Activated naive CD4-positive, alpha-beta T cell treated with anti-CD3 and anti-CD28 coated beads, Interleukin-2, amount 10 ng/mL, durations not matched to agents 7 days and 5 days (primary cell): ENCODE measurements around the gene RTN4IP1.

Experiments used
- CTCF ChIA-PET: fragments of 350-600 bp; sonication (Branson Sonifier 250); formaldehyde crosslinking; loops from one replicate; lab custom pipeline; 2021; ENCODE audit warnings: antibody characterized with exemption; lab: Charles Lee
- DNase-seq: peaks from one replicate; pipeline ENCODE4 v3.0.0-alpha.2; 2020
- H3K27ac Mint-ChIP-seq: one replicate; pipeline ENCODE4 v1.8.0; 2021; ENCODE audit warnings: mild to moderate bottlenecking, moderate library complexity, mixed read lengths
- H3K27me3 Mint-ChIP-seq: one replicate; pipeline ENCODE4 v1.8.0; 2021; ENCODE audit warnings: mild to moderate bottlenecking, mixed read lengths
- H3K36me3 Mint-ChIP-seq: one replicate; pipeline ENCODE4 v1.8.0; 2021; ENCODE audit warnings: mixed read lengths
- H3K4me1 Mint-ChIP-seq: one replicate; pipeline ENCODE4 v1.8.0; 2021; ENCODE audit warnings: mixed read lengths
- H3K4me3 Mint-ChIP-seq: one replicate; pipeline ENCODE4 v1.8.0; 2021; ENCODE audit warnings: mild to moderate bottlenecking, moderate library complexity, mixed read lengths
- H3K9me3 Mint-ChIP-seq: one replicate; pipeline ENCODE4 v1.8.0; 2021; ENCODE audit warnings: mixed read lengths

Gene RTN4IP1

GRCh38 chr6:106525882-106526275 lies 103.4 kb downstream of the RTN4IP1 start:
- Mint-ChIP-seq H3K4me1 (peaks cover 67% of the 10 kb centered on the region), H3K27ac (peak overlapping the region; percentile 98), H3K27me3 (no peaks in the 10 kb centered on the region), H3K4me3 (no peak overlapping the region), H3K36me3 (peaks cover 58% of the 10 kb centered on the region), H3K9me3 (no peaks in the 10 kb centered on the region)
- no peak for DNase-seq
- CTCF ChIA-PET, result interaction anchor here (1.2 to 2.2 kb wide), 2 partner anchors 9 to 13 kb away, joined by 3 to 17 read pairs; no protein-coding TSS in a partner anchor

GRCh38 chr6:106525107-106525881 lies 104.0 kb downstream of the RTN4IP1 start:
- H3K4me3 Mint-ChIP-seq, result peak overlapping the region; percentile 74
- H3K27ac Mint-ChIP-seq, result peak overlapping the region; percentile 98
- no peaks in the 10 kb centered on the region for H3K9me3 Mint-ChIP-seq
- CTCF ChIA-PET, result interaction anchor here (1.2 to 2.2 kb wide), 4 partner anchors 9 to 41 kb away, joined by 3 to 17 read pairs (median 4); no protein-coding TSS in a partner anchor
- H3K4me1 Mint-ChIP-seq, result peaks cover 71% of the 10 kb centered on the region
- no peak for DNase-seq
- H3K27me3 Mint-ChIP-seq, result no peaks in the 10 kb centered on the region
- peaks cover 55% of the 10 kb centered on the region for H3K36me3 Mint-ChIP-seq

- Mint-ChIP-seq H3K27me3 (no peaks in the 10 kb centered on the region), H3K27ac (peak overlapping the region; percentile 98), H3K4me3 (peak overlapping the region; percentile 84), H3K4me1 (peaks cover 84% of the 10 kb centered on the region), H3K9me3 (no peaks in the 10 kb centered on the region), H3K36me3 (peaks cover 37% of the 10 kb centered on the region)
- DNase-seq, result no peak
- CTCF ChIA-PET, result interaction anchor here (1.0 to 4.5 kb wide), 2 partner anchors 12 to 16 kb away, joined by 4 to 40 read pairs; no protein-coding TSS in a partner anchor
These were observed 106.6 kb downstream of the RTN4IP1 start for GRCh38 chr6:106522562-106523250.
